Omental fat pad (tissue), 4 donors: Measurements from ENCODE around the gene SIRT3. TPM values are rescaled to one million over a fixed set of nuclear protein-coding genes. Genes with fewer than 3 reads are reported as not detected.

ENCODE experiments used
- ATAC-seq: fragments of 150-250 bp; one replicate; pipeline ENCODE4 v1.9.1; 2016; ENCODE audit warnings: mild to moderate bottlenecking, moderate library complexity; ENCODE audit not compliant: low FRiP score
- DNase-seq: peaks from one replicate; pipeline ENCODE4 v3.0.0-alpha.2; 2019; ENCODE audit warnings: low spot score
- total RNA-seq, 4 donors: library from RNA; depleted of rRNA; stranded (reverse); fragments of >200 nt; gene quantifications; one replicate each; pipeline ENCODE4 v1.1.0, GENCODE V29; 2016
- TF ChIP-seq, protein P1 (sequence below), 3 donors: fragments of 450-650 bp; IDR thresholded peaks; one replicate each; pipeline ENCODE4 v1.5.1; 2016 to 2017; ENCODE audit warnings: antibody characterized with exemption in 3 of 3, mild to moderate bottlenecking in 3 of 3, moderate library complexity in 2 of 3

SIRT3 gene
- total RNA-seq, 4 donors from 2014 or later = 6.8 to 19.2 (median 12.2) TPM

DNA sequence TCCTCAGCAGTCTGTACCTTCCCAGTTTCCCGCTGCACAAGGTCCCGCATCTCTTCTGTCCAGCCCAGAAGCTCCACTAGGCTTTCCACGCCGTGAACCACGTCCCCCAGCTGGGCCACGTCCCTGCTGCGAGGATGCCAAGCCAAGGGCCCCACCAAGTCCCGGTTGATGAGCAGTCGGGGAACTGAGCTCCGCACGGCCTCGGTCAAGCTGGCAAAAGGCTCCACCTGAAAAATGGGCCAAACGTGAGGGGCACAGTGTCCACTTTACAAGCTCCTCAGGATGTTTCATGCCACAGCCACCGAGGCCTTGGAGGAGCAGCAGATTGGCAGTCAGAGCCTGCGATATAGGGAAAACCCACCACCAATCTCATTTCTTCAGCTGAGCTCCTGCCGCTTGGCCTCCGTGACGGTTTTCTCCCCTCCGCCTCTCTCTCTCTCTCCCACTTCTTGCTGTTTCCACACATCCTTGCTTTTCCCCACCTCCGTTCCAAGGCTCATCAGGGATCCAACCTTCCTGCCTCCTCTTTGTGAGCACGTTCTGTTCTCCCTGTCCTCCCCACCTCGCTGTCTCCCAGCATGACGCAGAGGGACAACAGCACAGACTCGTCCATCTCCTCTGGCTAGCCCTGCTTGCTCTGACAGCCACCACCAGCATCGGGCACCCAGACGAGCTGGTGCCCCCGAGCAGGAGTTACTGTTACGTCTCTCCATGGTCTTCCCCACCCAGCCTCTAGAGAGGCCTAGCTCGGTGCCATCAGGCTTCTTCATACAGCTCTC is 17.1 kb downstream of the SIRT3 start:
- TF ChIP-seq, protein P1, sequence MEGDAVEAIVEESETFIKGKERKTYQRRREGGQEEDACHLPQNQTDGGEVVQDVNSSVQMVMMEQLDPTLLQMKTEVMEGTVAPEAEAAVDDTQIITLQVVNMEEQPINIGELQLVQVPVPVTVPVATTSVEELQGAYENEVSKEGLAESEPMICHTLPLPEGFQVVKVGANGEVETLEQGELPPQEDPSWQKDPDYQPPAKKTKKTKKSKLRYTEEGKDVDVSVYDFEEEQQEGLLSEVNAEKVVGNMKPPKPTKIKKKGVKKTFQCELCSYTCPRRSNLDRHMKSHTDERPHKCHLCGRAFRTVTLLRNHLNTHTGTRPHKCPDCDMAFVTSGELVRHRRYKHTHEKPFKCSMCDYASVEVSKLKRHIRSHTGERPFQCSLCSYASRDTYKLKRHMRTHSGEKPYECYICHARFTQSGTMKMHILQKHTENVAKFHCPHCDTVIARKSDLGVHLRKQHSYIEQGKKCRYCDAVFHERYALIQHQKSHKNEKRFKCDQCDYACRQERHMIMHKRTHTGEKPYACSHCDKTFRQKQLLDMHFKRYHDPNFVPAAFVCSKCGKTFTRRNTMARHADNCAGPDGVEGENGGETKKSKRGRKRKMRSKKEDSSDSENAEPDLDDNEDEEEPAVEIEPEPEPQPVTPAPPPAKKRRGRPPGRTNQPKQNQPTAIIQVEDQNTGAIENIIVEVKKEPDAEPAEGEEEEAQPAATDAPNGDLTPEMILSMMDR (IDR thresholded peaks at IDR 0.05) = no peak

DNA sequence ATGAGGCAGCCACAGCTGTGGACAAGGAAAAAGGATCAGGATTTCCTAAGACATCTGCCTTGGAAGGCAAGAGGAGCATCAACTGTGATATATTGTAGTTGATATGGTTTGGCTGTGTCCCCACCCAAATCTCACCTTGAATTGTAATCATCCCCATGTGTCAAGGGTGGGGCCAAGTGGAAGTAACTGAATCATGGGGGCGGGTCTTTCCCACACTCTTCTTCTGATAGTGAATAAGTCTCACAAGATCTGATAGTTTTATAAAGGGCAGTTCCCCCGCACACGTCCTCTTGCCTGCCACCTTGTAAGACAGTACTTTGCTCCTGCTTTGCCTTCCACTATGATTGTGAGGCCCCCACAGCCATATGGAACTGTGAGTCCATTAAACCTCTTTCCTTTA is 18.4 kb downstream of the SIRT3 start:
- TF ChIP-seq, protein P1 (IDR thresholded peaks at IDR 0.05) = no peak
- ATAC-seq (no peak), DNase-seq (no peak)

More for the DNA sequence above, 17.1 kb downstream of the SIRT3 start:
- no peak for ATAC-seq
- no peak for DNase-seq

DNA sequence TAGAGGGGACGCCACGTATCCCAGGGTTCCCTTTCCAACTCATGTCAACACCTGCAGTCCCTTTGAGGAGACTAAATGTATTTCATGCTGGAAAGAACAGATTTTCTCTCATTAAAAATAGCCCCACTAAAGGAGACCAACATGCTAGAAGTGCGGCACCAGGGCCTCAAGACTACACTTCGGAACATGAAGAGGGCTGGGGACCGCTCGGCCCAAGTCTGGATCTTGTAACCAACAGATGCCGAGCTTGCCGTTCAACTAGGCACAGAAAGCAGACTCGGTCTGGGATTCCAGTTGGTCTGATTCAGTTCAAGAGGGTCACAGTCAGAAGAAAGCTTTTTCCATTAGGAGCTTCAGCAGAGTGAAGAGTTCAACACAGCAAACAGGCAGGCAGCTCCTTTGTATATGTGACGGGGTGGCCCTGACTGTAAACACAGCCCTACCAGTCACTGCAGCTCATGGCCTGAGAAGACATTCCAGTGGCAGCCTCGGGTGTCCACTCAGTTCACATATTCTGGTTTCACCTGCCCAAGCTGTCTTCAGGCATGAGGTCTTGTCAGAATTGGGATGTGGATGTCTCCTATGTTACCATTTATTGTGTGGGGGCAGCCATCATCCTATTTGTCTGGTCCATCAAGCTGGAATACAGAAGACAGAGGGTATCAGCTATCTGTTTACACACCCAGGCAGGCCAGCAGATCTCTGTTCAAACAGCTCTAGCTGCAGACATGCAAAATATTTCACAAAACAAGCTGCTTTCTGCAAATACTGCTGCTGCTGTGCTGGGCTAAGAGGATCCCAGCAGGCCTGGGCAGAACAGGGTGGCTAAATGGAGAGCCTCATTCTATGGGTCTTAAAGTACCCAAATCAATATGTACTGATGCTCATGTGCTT is 19.8 kb downstream of the SIRT3 start:
- TF ChIP-seq, protein P1 (IDR thresholded peaks at IDR 0.05) = no peak
- DNase-seq (no peak), ATAC-seq (no peak)

DNA sequence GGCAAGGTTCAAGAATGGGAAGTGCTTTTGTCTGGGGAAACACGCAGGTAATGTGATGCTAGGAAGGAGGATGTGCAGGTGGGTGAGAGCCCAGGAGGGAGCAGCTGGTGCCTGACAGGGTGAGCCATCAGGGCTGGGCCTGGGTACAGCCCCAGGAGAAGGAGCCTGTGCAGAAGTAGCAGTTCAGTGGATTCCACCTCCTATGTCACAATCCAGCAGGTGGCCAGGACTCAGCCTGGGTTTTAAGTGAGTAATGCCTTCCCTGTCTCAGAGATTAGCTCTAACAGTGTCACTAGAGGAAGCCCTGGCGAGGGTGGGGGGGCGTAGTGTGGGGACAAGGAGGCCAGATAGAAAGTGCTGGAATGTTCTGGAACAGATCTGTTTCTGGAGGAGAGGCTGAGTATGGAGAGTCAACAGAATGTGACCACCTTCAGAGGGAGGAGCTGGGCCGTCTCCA is 20.5 kb downstream of the SIRT3 start:
- no peak for DNase-seq
- ATAC-seq = no peak
- TF ChIP-seq, protein P1 (IDR thresholded peaks at IDR 0.05) = no peak

DNA sequence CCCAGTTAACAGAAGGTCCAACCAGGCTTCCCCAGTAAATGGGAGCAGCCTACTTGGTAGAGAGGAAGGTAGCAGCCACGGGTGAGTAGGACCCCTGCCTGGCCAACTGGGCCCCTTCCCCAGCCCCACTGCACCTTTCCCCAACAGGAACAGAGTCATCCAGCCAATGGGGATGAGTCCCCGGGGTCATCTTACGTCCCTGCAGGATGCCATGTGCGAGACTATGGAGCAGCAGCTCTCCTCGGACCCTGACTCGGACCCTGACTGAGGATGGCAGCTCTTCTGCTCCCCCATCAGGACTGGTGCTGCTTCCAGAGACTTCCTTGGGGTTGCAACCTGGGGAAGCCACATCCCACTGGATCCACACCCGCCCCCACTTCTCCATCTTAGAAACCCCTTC is 22.1 kb downstream of the SIRT3 start:
- no peak for ATAC-seq
- TF ChIP-seq, protein P1 (IDR thresholded peaks at IDR 0.05) = no peak
- no peak for DNase-seq

DNA sequence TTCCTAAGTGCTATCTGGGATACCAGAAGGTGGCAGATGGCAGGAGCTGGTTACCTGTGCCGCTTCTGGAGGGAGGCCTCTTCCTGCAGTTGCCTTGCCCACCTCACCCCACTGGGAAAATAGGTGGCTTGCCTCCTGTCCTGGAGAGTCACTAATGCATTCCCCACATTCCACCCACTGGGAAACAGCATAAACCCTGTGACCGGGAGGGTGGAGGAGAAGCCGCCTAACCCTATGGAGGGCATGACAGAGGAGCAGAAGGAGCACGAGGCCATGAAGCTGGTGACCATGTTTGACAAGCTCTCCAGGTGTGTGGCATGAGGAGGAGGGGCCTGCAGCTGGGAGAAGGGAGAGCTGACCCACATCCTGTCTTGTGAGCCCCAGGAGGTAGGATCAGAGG is 23.0 kb downstream of the SIRT3 start:
- TF ChIP-seq, protein P1 (IDR thresholded peaks at IDR 0.05) = no peak
- ATAC-seq (no peak), DNase-seq (no peak)
